Psoas muscle (tissue), 8 donors: ENCODE data around the gene STX1B. TPM values are rescaled to one million over a fixed set of nuclear protein-coding genes. Genes with fewer than 3 reads are reported as not detected.

ENCODE experiments used
- ATAC-seq, 4 donors: fragments of 200-7000 bp; cut with Tn5 transposase; one replicate each; pipeline ENCODE4 v1.9.1; 2020; ENCODE audit warnings: moderate library complexity in 3 of 4, mild to moderate bottlenecking in 2 of 4
- DNase-seq, 2 donors: peaks; one replicate each; pipeline ENCODE4 v3.0.0-alpha.2; 2020
- H3K27ac ChIP-seq: fragments of 200-600 bp; one replicate; pipeline ENCODE4 v1.8.0; 2022
- H3K27me3 ChIP-seq, 3 donors: fragments of 200-600 bp in 1 of 3; one replicate each; pipeline versions ENCODE4 v1.6.1 to v1.8.0; 2013 to 2022; ENCODE audit warnings: low read length in 2 of 3, mild to moderate bottlenecking in 2 of 3, moderate library complexity in 1 of 3; ENCODE audit not compliant: insufficient read depth in 3 of 3
- H3K36me3 ChIP-seq, 2 donors: fragments of 200-600 bp in 1 of 2; one replicate each; pipeline versions ENCODE4 v1.6.1 to v1.8.0; 2013 to 2022; ENCODE audit warnings: low read depth in 1 of 2, mild to moderate bottlenecking in 1 of 2, moderate library complexity in 1 of 2; ENCODE audit not compliant: insufficient read depth in 1 of 2
- H3K4me1 ChIP-seq: fragments of 200-600 bp; one replicate; pipeline ENCODE4 v1.8.0; 2022
- H3K4me3 ChIP-seq: fragments of 200-600 bp; one replicate; pipeline ENCODE4 v1.8.0; 2022; ENCODE audit warnings: mild to moderate bottlenecking
- H3K9me3 ChIP-seq: fragments of 200-600 bp; one replicate; pipeline ENCODE4 v1.8.0; 2022
- CTCF ChIP-seq: fragments of 200-600 bp; IDR thresholded peaks from one replicate; pipeline ENCODE4 v1.8.0; 2022; ENCODE audit warnings: antibody characterized with exemption
- WGBS, 3 donors: extraction: QIAGEN DNeasy Blood & Tissue Kit; methylation state at CpG; one replicate each; pipeline versions ENCODE4 v1.1.6 to v1.1.7; 2013; 5-methylcytosine and 5-hydroxymethylcytosine counted together
- intact Hi-C, 2 donors: fragments of 100-400 bp; cut with DNase I; formaldehyde crosslinking; loops; one replicate each; pipeline versions ENCODE4 v1.11.0 to v1.14.2; 2022
- polyA plus RNA-seq, 3 donors: library from polyadenylated mRNA; stranded (reverse); fragments of 200-250 nt; gene quantifications; one replicate each; pipeline ENCODE4 v1.2.3, GENCODE V29; 2013
- total RNA-seq, 4 donors: library from RNA; stranded (reverse); fragmentation: NEBNext Ultra II Directional in 2 of 4; extraction: Animal tissue kit (Norgen Biotek cat#: 25700) in 2 of 4; gene quantifications; one replicate each; pipeline versions ENCODE4 v1.2.1 to v1.2.4, GENCODE V29; 2021 to 2023
- donor health status: healthy with polysubstance abuse.
- donor health status: DM: no; HTN: no; CAD: no; lungs with moderate emphysema.
- donor health status: Bipolar disorder and iron deficiency.
- donor health status: healthy.
- donor health status: DM: yes; HTN: yes; CAD: no.
- donor health status: DM: no; HTN: no; CAD: no.
- donor health status: DM: no; HTN: no; CAD: no.
- donor health status: DM: yes; HTN: yes; CAD: no.

Gene STX1B
- total and polyA plus RNA-seq, 7 donors: 0.04 to 0.64 (median 0.12) TPM; not detected in 1

DNA sequence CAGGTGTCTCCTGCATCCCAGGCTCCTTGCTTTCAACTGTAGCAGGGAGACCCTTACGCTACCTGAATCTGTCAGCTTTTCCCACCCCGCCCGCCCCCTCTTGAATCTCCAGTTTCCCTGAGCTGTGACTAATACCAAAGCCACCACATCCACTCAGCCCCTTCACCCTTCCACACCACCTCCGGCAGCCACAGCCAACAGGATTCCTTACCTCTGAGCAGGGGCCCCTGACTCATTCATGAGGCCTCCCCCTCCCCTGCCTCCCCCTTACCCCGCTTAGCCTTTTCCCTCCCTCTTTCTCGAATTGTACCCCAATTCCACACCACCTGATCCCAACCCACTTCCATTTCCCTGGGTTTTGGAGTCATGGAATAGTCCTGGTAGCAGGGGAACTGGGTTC lies 2.3 kb downstream of the STX1B start:
- no peaks in the 10 kb centered on the region for H3K36me3 ChIP-seq
- no peak for DNase-seq
- H3K4me3 ChIP-seq: no peak overlapping the region
- intact Hi-C loops: no loop called here
- no peaks in the 10 kb centered on the region for H3K9me3 ChIP-seq
- H3K4me1 ChIP-seq: no peaks in the 10 kb centered on the region
- H3K27me3 ChIP-seq: peaks cover 0 to 50% (median 21%) of the 10 kb centered on the region in 3 donors
- no peak for ATAC-seq
- WGBS, 3 donors: 39 to 44% (median 40%) methylated on average over 6 of the region's 6 CpGs
- TF ChIP-seq CTCF: no peak
- no peak overlapping the region for H3K27ac ChIP-seq

GRCh38 chr16:31007684-31008083 lies 2.8 kb downstream of the STX1B start:
- no peak for ATAC-seq
- DNase-seq: no peak
- no peak overlapping the region for H3K4me3 ChIP-seq
- intact Hi-C loops: no loop called here
- no peak overlapping the region for H3K27ac ChIP-seq
- H3K9me3 ChIP-seq: no peaks in the 10 kb centered on the region
- H3K36me3 ChIP-seq: no peaks in the 10 kb centered on the region
- H3K4me1 ChIP-seq: no peaks in the 10 kb centered on the region
- WGBS, 3 donors: 45 to 51% (median 50%) methylated on average over 6 of the region's 6 CpGs
- no peak for TF ChIP-seq CTCF
- peaks cover 0 to 47% (median 21%) of the 10 kb centered on the region in 3 donors for H3K27me3 ChIP-seq

- Histone ChIP-seq H3K36me3 (no peaks in the 10 kb centered on the region), H3K4me3 (no peak overlapping the region), H3K9me3 (no peaks in the 10 kb centered on the region), H3K27me3 (peaks cover 0 to 36% (median 17%) of the 10 kb centered on the region in 3 donors), H3K27ac (no peak overlapping the region), H3K4me1 (no peaks in the 10 kb centered on the region)
- DNase-seq: no peak
- 87 to 93% (median 91%) methylated on average over 8 of the region's 8 CpGs for WGBS, 3 donors
- ATAC-seq: no peak
- TF ChIP-seq CTCF: no peak
- intact Hi-C loops: no loop called here
Observed at GRCh38 chr16:31006589-31006988, 3.8 kb downstream of the STX1B start.

- no peak for TF ChIP-seq CTCF
- Histone ChIP-seq H3K27me3 (peaks cover 0 to 30% (median 13%) of the 10 kb centered on the region in 3 donors), H3K4me3 (no peak overlapping the region), H3K9me3 (no peaks in the 10 kb centered on the region), H3K4me1 (no peaks in the 10 kb centered on the region), H3K27ac (no peak overlapping the region), H3K36me3 (no peaks in the 10 kb centered on the region)
- WGBS, 3 donors: 29 to 38% (median 35%) methylated on average over 7 of the region's 7 CpGs
- DNase-seq: no peak
- no peak for ATAC-seq
- intact Hi-C loops: no loop called here
Observed at GRCh38 chr16:31006086-31006385, 4.4 kb downstream of the STX1B start.

GRCh38 chr16:31005350-31006085 lies 4.9 kb downstream of the STX1B start:
- Histone ChIP-seq H3K27me3 (peaks cover 0 to 26% (median 10%) of the 10 kb centered on the region in 3 donors), H3K4me1 (no peaks in the 10 kb centered on the region), H3K9me3 (no peaks in the 10 kb centered on the region), H3K36me3 (no peaks in the 10 kb centered on the region), H3K27ac (no peak overlapping the region), H3K4me3 (no peak overlapping the region)
- 57 to 67% (median 58%) methylated on average over 16 of the region's 16 CpGs for WGBS, 3 donors
- DNase-seq: no peak
- no peak for ATAC-seq
- no peak for TF ChIP-seq CTCF
- intact Hi-C loops: no loop called here
